Measurements from ENCODE around the gene FLII. TPM values are rescaled to one million over a fixed set of nuclear protein-coding genes. Genes with fewer than 3 reads are reported as not detected.

The FLII gene
- total RNA-seq, 1 experiment from 2014 or later = 430 TPM

DNA sequence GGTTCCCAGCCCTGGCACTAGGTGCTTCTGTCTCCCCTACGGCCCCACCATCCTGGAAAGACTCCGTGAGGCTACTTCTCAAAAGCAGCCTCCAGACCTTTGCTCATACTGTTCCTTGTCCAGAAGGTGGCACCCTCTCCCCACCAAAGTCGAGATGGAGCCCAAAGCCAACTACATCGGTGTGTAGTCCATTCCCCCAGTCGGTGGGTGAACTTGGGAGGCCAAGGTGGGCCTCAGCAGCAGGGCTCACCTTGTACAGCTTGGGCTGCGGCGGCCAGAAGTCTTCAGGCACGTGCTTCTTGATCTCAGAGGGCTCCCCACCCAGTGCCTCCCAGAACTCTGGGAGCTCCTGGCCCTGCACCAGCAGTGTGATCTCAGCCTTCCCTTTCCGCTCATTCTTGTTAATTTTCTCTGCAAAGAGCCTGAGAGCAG, 10.2 kb downstream of the FLII start:
- ChIA-PET POLR2A (ENCODE audit: unreplicated experiment) (interaction anchor here (0.5 to 1.4 kb wide), 2 partner anchors 12 to 14 kb away, joined by 3 to 6 read pairs; no protein-coding TSS in a partner anchor), CTCF (interaction anchor here (0.6 to 1.0 kb wide), 3 partner anchors 12 to 117 kb away, joined by 3 to 4 read pairs (median 3); no protein-coding TSS in a partner anchor)
- TF ChIP-seq CTCF (conservative IDR thresholded peaks at IDR 0.05) = peak; percentile 85
- no peak for TF ChIP-seq EZH2 (IDR thresholded peaks at IDR 0.05; ENCODE audit: low read depth)
- Histone ChIP-seq H2AFZ (no peak overlapping the region), H3K4me2 (no peak overlapping the region), H3K27ac (no peak overlapping the region), H3K4me3 (no peak overlapping the region), H4K20me1 (ENCODE audit: insufficient read depth) (peaks cover 26% of the 10 kb centered on the region), H3K9me2 (ENCODE audit: insufficient read depth) (no peaks in the 10 kb centered on the region), H3K79me2 (ENCODE audit: low read depth) (no peaks in the 10 kb centered on the region), H3K27me3 (ENCODE audit: insufficient read depth, low read depth) (no peaks in the 10 kb centered on the region), H3F3A (ENCODE audit: insufficient read depth, low read depth) (peaks cover 50% of the 10 kb centered on the region; the same call in 1 of the 2 replicates), H3K36me3 (ENCODE audit: low read depth) (peaks cover 42% of the 10 kb centered on the region), H3K9me3 (ENCODE audit: insufficient read depth, low read depth) (no peaks in the 10 kb centered on the region), H3K4me1 (replicated peaks; ENCODE audit: insufficient read depth) (no peaks in the 10 kb centered on the region)
- BruUV-seq (replicated peaks) = no TSS peak
- intact Hi-C loops (cut with micrococcal nuclease; ENCODE audit: unreplicated experiment) = loop anchor here (2.0 kb wide), 1 partner anchor 66 kb away; the partner anchor contains the start of genes SMCR8 and TOP3A
- peak; percentile 54 to 75 for DNase-seq

- Histone ChIP-seq H4K20me1 (ENCODE audit: insufficient read depth) (peaks cover 22% of the 10 kb centered on the region), H3K9me3 (ENCODE audit: insufficient read depth, low read depth) (no peaks in the 10 kb centered on the region), H3K79me2 (ENCODE audit: low read depth) (no peaks in the 10 kb centered on the region), H3K27ac (no peak overlapping the region), H3K9me2 (ENCODE audit: insufficient read depth) (no peaks in the 10 kb centered on the region), H3K36me3 (ENCODE audit: low read depth) (peaks cover 35% of the 10 kb centered on the region), H3F3A (ENCODE audit: insufficient read depth, low read depth) (peaks cover 53% of the 10 kb centered on the region; the same call in 1 of the 2 replicates), H3K4me1 (replicated peaks; ENCODE audit: insufficient read depth) (no peaks in the 10 kb centered on the region), H3K4me3 (no peak overlapping the region), H3K27me3 (ENCODE audit: insufficient read depth, low read depth) (no peaks in the 10 kb centered on the region), H3K4me2 (no peak overlapping the region), H2AFZ (no peak overlapping the region)
- TF ChIP-seq EZH2 (IDR thresholded peaks at IDR 0.05; ENCODE audit: low read depth) (no peak), CTCF (conservative IDR thresholded peaks at IDR 0.05) (no peak)
- DNase-seq = no peak
- BruUV-seq (replicated peaks) = no TSS peak
- intact Hi-C loops (cut with micrococcal nuclease; ENCODE audit: unreplicated experiment) = loop anchor here (2.0 kb wide), 1 partner anchor 67 kb away; the partner anchor contains the start of genes SMCR8 and TOP3A
- ChIA-PET POLR2A (ENCODE audit: unreplicated experiment) (interaction anchor here (0.5 to 1.4 kb wide), 2 partner anchors 12 to 15 kb away, joined by 3 to 6 read pairs; no protein-coding TSS in a partner anchor), CTCF (interaction anchor here (0.7 to 1.0 kb wide), 2 partner anchors 12 to 27 kb away, joined by 3 to 4 read pairs; no protein-coding TSS in a partner anchor)
Observed at GRCh38 chr17:18247613-18248001, 10.9 kb downstream of the FLII start.

DNA sequence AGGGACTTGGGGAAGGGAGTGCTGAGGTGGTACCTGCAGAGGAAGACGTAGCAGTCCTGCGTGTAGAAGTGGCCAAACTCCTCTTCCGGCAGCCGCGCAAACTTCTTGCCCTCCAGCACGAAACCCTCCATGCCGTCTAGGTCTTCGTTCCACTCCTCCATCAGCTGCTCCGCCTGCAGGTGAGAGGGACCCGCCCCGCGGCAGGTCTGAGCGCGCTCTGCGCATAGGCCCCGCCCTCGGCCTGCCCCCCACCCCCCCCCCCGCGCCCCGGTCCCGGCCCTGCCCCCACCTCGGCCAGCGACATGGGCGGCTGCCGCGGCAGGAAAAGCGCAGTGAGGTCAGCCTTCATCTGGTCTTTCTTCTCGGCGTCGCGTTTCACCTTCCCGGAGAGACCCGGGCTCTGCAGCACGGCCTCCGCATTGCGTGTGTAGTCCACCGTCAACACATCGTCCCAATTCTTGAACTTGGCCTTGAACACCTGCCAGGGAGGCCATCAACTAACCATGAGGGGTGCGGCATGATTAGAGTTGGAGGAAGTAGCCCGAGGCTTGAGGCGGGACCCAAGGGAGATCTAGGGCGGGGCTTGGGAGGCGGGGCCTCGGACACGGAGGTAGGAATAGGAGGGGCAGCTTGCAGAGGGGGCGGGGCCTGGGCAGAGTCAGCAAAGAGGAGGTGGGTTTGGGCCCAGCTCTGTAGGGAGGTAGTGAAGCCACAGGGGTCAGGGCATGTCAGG, 11.5 kb downstream of the FLII start:
- Histone ChIP-seq H3K4me1 (replicated peaks; ENCODE audit: insufficient read depth) (no peaks in the 10 kb centered on the region), H3K4me3 (no peak overlapping the region), H4K20me1 (ENCODE audit: insufficient read depth) (peaks cover 18% of the 10 kb centered on the region), H3F3A (ENCODE audit: insufficient read depth, low read depth) (peaks cover 53% of the 10 kb centered on the region; the same call in 1 of the 2 replicates), H3K27ac (no peak overlapping the region), H3K27me3 (ENCODE audit: insufficient read depth, low read depth) (no peaks in the 10 kb centered on the region), H3K9me2 (ENCODE audit: insufficient read depth) (no peaks in the 10 kb centered on the region), H3K9me3 (ENCODE audit: insufficient read depth, low read depth) (no peaks in the 10 kb centered on the region), H3K4me2 (no peak overlapping the region), H2AFZ (no peak overlapping the region), H3K79me2 (ENCODE audit: low read depth) (no peaks in the 10 kb centered on the region), H3K36me3 (ENCODE audit: low read depth) (peaks cover 30% of the 10 kb centered on the region)
- ChIA-PET CTCF (interaction anchor here (0.7 kb wide), 1 partner anchor 26 kb away, joined by 3 read pairs; no protein-coding TSS in a partner anchor), POLR2A (ENCODE audit: unreplicated experiment) (interaction anchor here (0.6 to 1.4 kb wide), 2 partner anchors 11 to 12 kb away, joined by 4 to 6 read pairs; no protein-coding TSS in a partner anchor)
- BruUV-seq (replicated peaks) = no TSS peak
- intact Hi-C loops (cut with micrococcal nuclease; ENCODE audit: unreplicated experiment) = no loop called here
- TF ChIP-seq EZH2 (IDR thresholded peaks at IDR 0.05; ENCODE audit: low read depth) (no peak), CTCF (conservative IDR thresholded peaks at IDR 0.05) (no peak)
- DNase-seq = peak; percentile 65 to 90
